HepG2 (cell line): ENCODE data around the gene ELP6. TPM values are rescaled to one million over a fixed set of nuclear protein-coding genes. Genes with fewer than 3 reads are reported as not detected.
A peak's percentile ranks its signal among the peaks of the same experiment; 100 is the strongest.

Source experiments
- ELF3 ChIP-seq: IDR thresholded peaks from 2 replicates; pipeline ENCODE4 v1.6.1; 2016; ENCODE audit warnings: missing genetic modification reagents, missing compliant biosample characterization
- GRHL1 ChIP-seq: sonication (generic); formaldehyde crosslinking; conservative IDR thresholded peaks from 2 replicates; pipeline ENCODE4 v1.8.0; 2022; ENCODE audit warnings: missing genetic modification reagents
- HMGXB3 ChIP-seq: sonication (generic); formaldehyde crosslinking; IDR thresholded peaks from 2 replicates; pipeline ENCODE4 v1.4.0; 2020; ENCODE audit warnings: missing genetic modification reagents, borderline replicate concordance
- HMGXB4 ChIP-seq, 2 experiments: sonication (generic) in 1 of 2; formaldehyde crosslinking in 1 of 2; IDR thresholded peaks; 2 replicates each; pipeline versions ENCODE4 v1.4.0 to v1.6.1; 2018 to 2020; ENCODE audit warnings: missing genetic modification reagents in 2 of 2, borderline replicate concordance in 1 of 2, low read depth in 1 of 2, mild to moderate bottlenecking in 1 of 2, missing biosample characterization in 1 of 2
- KLF11 ChIP-seq: IDR thresholded peaks from 2 replicates; pipeline ENCODE4 v1.6.1; 2016; ENCODE audit warnings: missing compliant biosample characterization
- MBNL3 ChIP-seq: fragments of 250-450 bp; sonication (Bioruptor Pico); conservative IDR thresholded peaks from 2 replicates; pipeline ENCODE4 v1.8.0; 2022; ENCODE audit warnings: mild to moderate bottlenecking, inconsistent platforms
- NFKB2 ChIP-seq: sonication (generic); formaldehyde crosslinking; IDR thresholded peaks from 2 replicates; pipeline ENCODE4 v1.4.0; 2020; ENCODE audit warnings: missing genetic modification reagents, borderline replicate concordance
- PAWR ChIP-seq: sonication (generic); formaldehyde crosslinking; IDR thresholded peaks from 2 replicates; pipeline ENCODE4 v1.4.0; 2020; ENCODE audit warnings: missing genetic modification reagents, mild to moderate bottlenecking, borderline replicate concordance
- SNAPC2 ChIP-seq: sonication (generic); formaldehyde crosslinking; IDR thresholded peaks from 2 replicates; pipeline ENCODE4 v1.8.1; 2022; ENCODE audit warnings: mild to moderate bottlenecking, missing genetic modification reagents
- TEAD3 ChIP-seq: optimal IDR thresholded peaks from 2 replicates; pipeline ENCODE3; 2016; ENCODE audit warnings: borderline replicate concordance
- ZBTB42 ChIP-seq: sonication (generic); formaldehyde crosslinking; IDR thresholded peaks from 2 replicates; pipeline ENCODE4 v1.5.0; 2020; ENCODE audit warnings: mild to moderate bottlenecking, missing genetic modification reagents
- ZFP90 ChIP-seq: sonication (generic); formaldehyde crosslinking; IDR thresholded peaks from 2 replicates; pipeline ENCODE4 v1.8.0; 2022; ENCODE audit warnings: missing genetic modification reagents, mild to moderate bottlenecking, inconsistent platforms, borderline replicate concordance
- ZNF703 ChIP-seq: sonication (generic); formaldehyde crosslinking; IDR thresholded peaks from 2 replicates; pipeline ENCODE4 v1.5.1; 2020; ENCODE audit warnings: missing genetic modification reagents, mild to moderate bottlenecking, moderate library complexity, borderline replicate concordance
- ZNF879 ChIP-seq: sonication (generic); formaldehyde crosslinking; IDR thresholded peaks from 2 replicates; pipeline ENCODE4 v1.8.1; 2023; ENCODE audit warnings: missing genetic modification reagents
- polyA plus RNA-seq, 8 experiments: library from polyadenylated mRNA; depleted of rRNA in 3 of 8; stranded (reverse) in 7 of 8; unstranded in 1 of 8; fragments of >200 nt; fragmentation: Illumina TruSeq in 4 of 8; extraction: Trizol in 4 of 8; gene quantifications; 2 replicates each; pipeline versions ENCODE4 v1.2.1 to v1.2.3, GENCODE V29; 2011 to 2016; ENCODE audit warnings: low read depth in 4 of 8, missing spikeins in 1 of 8, mixed read lengths in 1 of 8; ENCODE audit not compliant: insufficient read depth in 1 of 8
- total RNA-seq, 5 experiments: library from RNA; depleted of rRNA; stranded (reverse); fragments of >200 nt; fragmentation: Illumina TruSeq; extraction: Trizol; gene quantifications; 2 replicates each; pipeline ENCODE4 v1.2.3, GENCODE V29; 2016; ENCODE audit warnings: low read depth in 1 of 5
- TF ChIP-seq, protein P1 (sequence below): sonication (generic); formaldehyde crosslinking; IDR thresholded peaks from 2 replicates; pipeline ENCODE4 v1.4.0; 2020; ENCODE audit warnings: missing genetic modification reagents, mild to moderate bottlenecking, borderline replicate concordance
- TF ChIP-seq, protein P2 (sequence below): sonication (generic); formaldehyde crosslinking; IDR thresholded peaks from 2 replicates; pipeline ENCODE4 v1.8.0; 2022; ENCODE audit warnings: mild to moderate bottlenecking, missing genetic modification reagents, moderate library complexity

Gene ELP6
- total and polyA plus RNA-seq, 2 of the 13 experiments (the other 11 are each of a cell fraction or from before 2014, with no cell fraction given) = 45.0 to 49.3 TPM

DNA sequence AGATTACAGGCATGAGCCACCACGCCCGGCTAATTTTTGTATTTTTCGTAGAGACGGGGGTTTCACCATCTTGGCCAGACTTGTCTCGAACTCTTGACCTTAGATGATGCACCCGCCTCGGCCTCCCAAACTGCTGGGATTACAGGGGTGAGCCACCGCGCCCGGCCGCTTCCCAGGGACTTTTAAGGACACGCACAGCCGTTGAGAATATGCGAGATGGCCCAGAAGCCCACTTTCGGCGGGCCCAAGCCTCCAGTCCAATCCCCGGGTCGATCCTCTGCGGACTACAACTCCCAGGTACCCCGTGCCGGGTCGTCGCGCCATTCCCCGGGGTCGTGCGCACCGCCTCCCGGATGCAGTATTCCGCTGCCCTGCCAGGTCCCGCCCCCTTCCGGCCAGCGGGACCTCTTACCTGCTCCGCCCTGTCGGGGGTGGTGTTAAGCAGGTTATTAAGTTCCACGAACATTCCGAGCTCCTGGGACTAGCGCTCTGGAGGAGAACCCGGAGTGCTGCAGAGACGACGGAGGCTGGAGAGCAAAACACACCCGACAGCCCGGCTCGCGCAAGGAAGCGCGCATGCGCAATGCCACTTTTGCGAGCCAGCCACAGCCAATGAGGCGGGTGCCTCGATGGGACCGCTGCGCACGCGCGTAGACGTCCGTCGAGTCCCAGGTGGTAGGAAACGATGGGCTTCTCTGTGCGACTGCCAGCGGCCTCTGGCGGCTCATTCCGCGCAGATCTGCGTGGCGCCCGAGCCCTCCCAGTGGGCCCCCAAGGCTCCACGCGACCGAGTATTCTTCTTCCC, at the start of gene ELP6 (continued):
- TF ChIP-seq, protein P1, sequence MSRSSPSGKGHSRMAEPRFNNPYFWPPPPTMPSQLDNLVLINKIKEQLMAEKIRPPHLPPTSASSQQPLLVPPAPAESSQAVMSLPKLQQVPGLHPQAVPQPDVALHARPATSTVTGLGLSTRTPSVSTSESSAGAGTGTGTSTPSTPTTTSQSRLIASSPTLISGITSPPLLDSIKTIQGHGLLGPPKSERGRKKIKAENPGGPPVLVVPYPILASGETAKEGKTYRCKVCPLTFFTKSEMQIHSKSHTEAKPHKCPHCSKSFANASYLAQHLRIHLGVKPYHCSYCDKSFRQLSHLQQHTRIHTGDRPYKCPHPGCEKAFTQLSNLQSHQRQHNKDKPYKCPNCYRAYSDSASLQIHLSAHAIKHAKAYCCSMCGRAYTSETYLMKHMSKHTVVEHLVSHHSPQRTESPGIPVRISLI (CRISPR knock-in tag) = no peak; the same call in 1 of the 2 replicates
- TF ChIP-seq HMGXB3 (peak; percentile 62; the same call in 1 of the 2 replicates), PAWR (CRISPR knock-in tag) (no peak), NFKB2 (CRISPR knock-in tag) (no peak; the same call in 1 of the 2 replicates), KLF11 (CRISPR knock-in tag) (peak; percentile 75; the same call in 1 of the 2 replicates), ZBTB42 (CRISPR knock-in tag) (peak; percentile 85; the same call in 1 of the 2 replicates), ZFP90 (CRISPR knock-in tag) (peak; percentile 58; the same call in 1 of the 2 replicates), MBNL3 (CRISPR knock-in tag) (no peak), HMGXB4 (CRISPR knock-in tag; IDR thresholded peaks at IDR 0.05; ENCODE audit: borderline replicate concordance in 1 of 2, low read depth in 1 of 2) (peak; percentile 70 to 72; a peak in 2 of 4 replicates), TEAD3 (CRISPR knock-in tag) (peak; percentile 52), ELF3 (CRISPR knock-in tag) (peak; percentile 67), ZNF703 (no peak), ZNF879 (CRISPR knock-in tag) (0 out of 2 replicates have a peak, but pooled peaks have one; percentile 47), SNAPC2 (CRISPR knock-in tag) (no peak), GRHL1 (CRISPR knock-in tag) (no peak)
- TF ChIP-seq, protein P2, sequence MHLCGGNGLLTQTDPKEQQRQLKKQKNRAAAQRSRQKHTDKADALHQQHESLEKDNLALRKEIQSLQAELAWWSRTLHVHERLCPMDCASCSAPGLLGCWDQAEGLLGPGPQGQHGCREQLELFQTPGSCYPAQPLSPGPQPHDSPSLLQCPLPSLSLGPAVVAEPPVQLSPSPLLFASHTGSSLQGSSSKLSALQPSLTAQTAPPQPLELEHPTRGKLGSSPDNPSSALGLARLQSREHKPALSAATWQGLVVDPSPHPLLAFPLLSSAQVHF (CRISPR knock-in tag) = no peak; the same call in 1 of the 2 replicates
